MM.1S (cell line): ENCODE data around the gene ZCWPW1.
"Not testable (repeated sequence)": the region's sequence is repeated elsewhere in the genome, so short reads cannot be mapped to it uniquely, and the experiment has no call there.

Experiments
- DNase-seq: peaks from one replicate; pipeline ENCODE4 v3.0.0-alpha.2; 2015
- H2AFZ ChIP-seq: fragments of 300-600 bp; sonication (generic); 2 replicates; pipeline ENCODE4 v1.6.0; 2016; ENCODE audit warnings: antibody characterized with exemption, low read length
- H3F3A ChIP-seq: fragments of 300-600 bp; sonication (generic); 2 replicates; pipeline ENCODE4 v1.6.1; 2016; ENCODE audit warnings: mild to moderate bottlenecking, antibody characterized with exemption, low read length, moderate library complexity, mixed read lengths; ENCODE audit not compliant: insufficient read depth
- H3K27ac ChIP-seq: fragments of 300-600 bp; sonication (generic); 2 replicates; pipeline ENCODE4 v1.5.1; 2016; ENCODE audit warnings: mild to moderate bottlenecking, low read length
- H3K27me3 ChIP-seq: fragments of 300-600 bp; sonication (generic); replicated peaks from 2 replicates; pipeline ENCODE4 v1.6.0; 2016; ENCODE audit warnings: low read length; ENCODE audit not compliant: insufficient read depth
- H3K36me3 ChIP-seq: fragments of 300-600 bp; sonication (generic); replicated peaks from 2 replicates; pipeline ENCODE4 v1.6.1; 2016; ENCODE audit warnings: mild to moderate bottlenecking, low read length, mixed read lengths; ENCODE audit not compliant: insufficient read depth
- H3K4me1 ChIP-seq: fragments of 300-600 bp; sonication (generic); 2 replicates; pipeline ENCODE4 v1.6.1; 2016; ENCODE audit warnings: low read length, mixed read lengths
- H3K4me2 ChIP-seq: fragments of 300-600 bp; sonication (generic); 2 replicates; pipeline ENCODE4 v1.6.0; 2016; ENCODE audit warnings: low read depth, low read length
- H3K4me3 ChIP-seq: fragments of 300-600 bp; sonication (generic); 2 replicates; pipeline ENCODE4 v1.5.1; 2016; ENCODE audit warnings: low read length, mixed read lengths
- H3K79me2 ChIP-seq: fragments of 300-600 bp; sonication (generic); 2 replicates; pipeline ENCODE4 v1.6.1; 2016; ENCODE audit warnings: mixed run types, low read length, mixed read lengths
- H3K9ac ChIP-seq: fragments of 300-600 bp; sonication (generic); 2 replicates; pipeline ENCODE4 v1.6.1; 2016; ENCODE audit warnings: low read length, mixed read lengths
- H3K9me2 ChIP-seq: fragments of 300-600 bp; sonication (generic); replicated peaks from 2 replicates; pipeline ENCODE4 v1.6.1; 2016; ENCODE audit warnings: mild to moderate bottlenecking, low read length, mixed read lengths; ENCODE audit not compliant: insufficient read depth
- H3K9me3 ChIP-seq: fragments of 300-600 bp; sonication (generic); replicated peaks from 2 replicates; pipeline ENCODE4 v1.6.1; 2016; ENCODE audit warnings: mild to moderate bottlenecking, low read length, mixed read lengths; ENCODE audit not compliant: insufficient read depth
- H4K20me1 ChIP-seq: fragments of 300-600 bp; sonication (generic); 2 replicates; pipeline ENCODE4 v1.6.1; 2016; ENCODE audit warnings: mild to moderate bottlenecking, low read length, moderate library complexity, mixed read lengths; ENCODE audit not compliant: insufficient read depth
- EZH2 ChIP-seq: fragments of 300-600 bp; sonication (generic); optimal IDR thresholded peaks from 2 replicates; pipeline ENCODE3; 2017; ENCODE audit warnings: low read depth, mild to moderate bottlenecking, antibody characterized with exemption, low read length, mixed read lengths
- EZH2phosphoT487 ChIP-seq: fragments of 300-600 bp; sonication (generic); IDR thresholded peaks from 2 replicates; pipeline ENCODE4 v1.6.1; 2018; ENCODE audit warnings: antibody characterized with exemption, low read length
- TF ChIP-seq, protein P1 (sequence below): fragments of 300-600 bp; sonication (generic); IDR thresholded peaks from 2 replicates; pipeline ENCODE4 v1.5.1; 2016; ENCODE audit warnings: antibody characterized with exemption, low read length, mixed read lengths

ZCWPW1 gene

DNA sequence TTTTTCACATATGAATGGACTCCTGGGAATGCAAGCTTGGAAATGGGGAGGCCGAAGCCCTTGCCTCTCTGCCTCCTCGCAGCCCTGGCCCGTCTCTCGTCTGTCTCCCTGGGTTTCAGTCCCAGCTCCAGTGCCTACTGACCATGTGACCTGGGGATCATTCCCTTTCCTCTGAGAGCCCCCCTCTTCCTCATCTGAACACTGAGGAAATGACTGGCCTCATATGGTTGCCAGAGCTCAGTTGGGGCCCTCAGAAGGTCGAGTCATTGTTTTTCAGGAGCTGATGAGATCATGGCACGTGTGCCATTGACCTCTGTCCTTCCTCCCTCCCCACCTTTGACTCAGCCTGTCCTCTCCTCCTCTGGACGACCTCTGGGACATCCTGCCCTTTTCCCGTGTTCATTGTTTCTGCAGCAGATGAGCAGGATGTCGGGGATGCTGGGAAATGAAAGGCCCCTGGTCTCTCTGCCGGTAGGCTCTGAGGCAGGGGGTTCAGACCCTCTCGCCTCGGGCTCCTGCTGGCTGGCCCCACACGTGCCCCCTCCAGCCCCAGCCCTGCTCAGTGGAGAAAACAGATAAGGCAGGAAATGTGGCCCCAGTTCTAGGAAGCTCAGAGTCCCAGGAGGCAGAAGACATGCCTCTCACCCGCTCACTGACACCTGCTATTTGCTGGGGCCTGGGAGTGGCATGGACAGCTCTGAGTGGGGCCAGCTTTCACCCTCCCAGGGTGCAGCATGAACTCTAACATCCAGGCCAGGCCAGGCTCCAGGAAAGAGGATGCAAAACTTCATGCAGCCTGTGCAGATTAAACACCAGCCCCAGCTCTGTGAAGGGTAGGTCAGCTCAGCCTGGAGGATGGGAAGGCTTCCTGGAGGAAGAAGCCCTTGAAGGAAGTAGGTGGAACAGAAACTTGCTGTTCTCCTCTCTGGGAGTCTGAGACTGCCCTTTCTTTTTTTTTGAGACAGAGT, 16.1 kb upstream of the ZCWPW1 start:
- H2AFZ ChIP-seq, result 0 out of 2 replicates have a peak overlapping the region, but pooled peaks have one; percentile 6
- no peak overlapping the region for H3K27ac ChIP-seq

GRCh38 chr7:100443096-100443840, 14.8 kb upstream of the ZCWPW1 start:
- Histone ChIP-seq H4K20me1 (no peaks in the 10 kb centered on the region), H3K9me3 (no peaks in the 10 kb centered on the region), H3K27me3 (no peaks in the 10 kb centered on the region), H3K9me2 (no peaks in the 10 kb centered on the region), H2AFZ (no peak overlapping the region), H3F3A (no peaks in the 10 kb centered on the region), H3K4me3 (no peak overlapping the region), H3K9ac (no peak overlapping the region), H3K4me2 (no peak overlapping the region), H3K79me2 (no peaks in the 10 kb centered on the region), H3K36me3 (no peaks in the 10 kb centered on the region), H3K27ac (no peak overlapping the region), H3K4me1 (0 out of 2 replicates have a peak, but pooled peaks cover 10% of the 10 kb centered on the region)
- TF ChIP-seq EZH2phosphoT487 (no peak), EZH2 (no peak)
- TF ChIP-seq, protein P1, sequence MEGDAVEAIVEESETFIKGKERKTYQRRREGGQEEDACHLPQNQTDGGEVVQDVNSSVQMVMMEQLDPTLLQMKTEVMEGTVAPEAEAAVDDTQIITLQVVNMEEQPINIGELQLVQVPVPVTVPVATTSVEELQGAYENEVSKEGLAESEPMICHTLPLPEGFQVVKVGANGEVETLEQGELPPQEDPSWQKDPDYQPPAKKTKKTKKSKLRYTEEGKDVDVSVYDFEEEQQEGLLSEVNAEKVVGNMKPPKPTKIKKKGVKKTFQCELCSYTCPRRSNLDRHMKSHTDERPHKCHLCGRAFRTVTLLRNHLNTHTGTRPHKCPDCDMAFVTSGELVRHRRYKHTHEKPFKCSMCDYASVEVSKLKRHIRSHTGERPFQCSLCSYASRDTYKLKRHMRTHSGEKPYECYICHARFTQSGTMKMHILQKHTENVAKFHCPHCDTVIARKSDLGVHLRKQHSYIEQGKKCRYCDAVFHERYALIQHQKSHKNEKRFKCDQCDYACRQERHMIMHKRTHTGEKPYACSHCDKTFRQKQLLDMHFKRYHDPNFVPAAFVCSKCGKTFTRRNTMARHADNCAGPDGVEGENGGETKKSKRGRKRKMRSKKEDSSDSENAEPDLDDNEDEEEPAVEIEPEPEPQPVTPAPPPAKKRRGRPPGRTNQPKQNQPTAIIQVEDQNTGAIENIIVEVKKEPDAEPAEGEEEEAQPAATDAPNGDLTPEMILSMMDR, result no peak
- no peak for DNase-seq

More for the DNA sequence above, 16.1 kb upstream of the ZCWPW1 start:
- Histone ChIP-seq H3K9ac (no peak overlapping the region), H3K36me3 (no peaks in the 10 kb centered on the region), H3K4me1 (0 out of 2 replicates have a peak, but pooled peaks cover 10% of the 10 kb centered on the region), H3K9me2 (no peaks in the 10 kb centered on the region), H3K79me2 (no peaks in the 10 kb centered on the region), H3F3A (no peaks in the 10 kb centered on the region), H3K9me3 (no peaks in the 10 kb centered on the region), H3K4me2 (no peak overlapping the region), H4K20me1 (no peaks in the 10 kb centered on the region), H3K4me3 (no peak overlapping the region), H3K27me3 (no peaks in the 10 kb centered on the region)
- no peak for DNase-seq
- TF ChIP-seq, protein P1, result no peak
- TF ChIP-seq EZH2 (no peak), EZH2phosphoT487 (no peak)

- Histone ChIP-seq H3K4me2 (no peak overlapping the region), H3K79me2 (no peaks in the 10 kb centered on the region), H4K20me1 (no peaks in the 10 kb centered on the region), H3K27me3 (no peaks in the 10 kb centered on the region), H3K9me3 (no peaks in the 10 kb centered on the region), H3K27ac (no peak overlapping the region), H3K4me3 (no peak overlapping the region), H3K36me3 (no peaks in the 10 kb centered on the region), H3K9ac (no peak overlapping the region), H3K4me1 (0 out of 2 replicates have a peak, but pooled peaks cover 10% of the 10 kb centered on the region), H2AFZ (no peak overlapping the region), H3K9me2 (no peaks in the 10 kb centered on the region), H3F3A (0 out of 2 replicates have a peak, but pooled peaks cover 4% of the 10 kb centered on the region)
- DNase-seq, result no peak
- TF ChIP-seq, protein P1, result no peak
- no peak for TF ChIP-seq EZH2phosphoT487
- TF ChIP-seq EZH2, result no peak
Observed at GRCh38 chr7:100441641-100442535, 13.4 kb upstream of the ZCWPW1 start.

DNA sequence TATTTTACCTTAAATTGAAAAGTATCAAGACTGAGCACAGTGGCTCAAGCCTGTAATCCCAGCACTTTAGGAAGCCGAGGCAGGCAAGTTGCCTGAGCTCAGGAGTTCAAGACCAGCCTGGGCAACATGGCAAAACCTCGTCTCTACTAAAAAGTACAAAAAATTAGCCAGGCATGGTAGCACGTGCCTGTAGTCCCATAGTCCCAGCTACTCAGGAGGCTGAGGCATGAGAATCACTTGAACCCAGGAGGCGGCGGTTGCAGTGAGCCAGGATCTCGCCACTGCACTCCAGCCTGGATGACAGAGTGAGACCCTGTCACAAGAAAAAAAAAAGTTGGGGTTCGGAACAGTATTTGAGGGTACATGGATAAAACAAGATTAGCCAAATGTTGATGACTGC, 10.7 kb upstream of the ZCWPW1 start:
- DNase-seq, H3K27ac ChIP-seq, H3K9me2 ChIP-seq, H3K9ac ChIP-seq, H3K4me3 ChIP-seq, H4K20me1 ChIP-seq, H3K4me2 ChIP-seq, H3K9me3 ChIP-seq, H3K4me1 ChIP-seq, H3K36me3 ChIP-seq, H2AFZ ChIP-seq, H3K27me3 ChIP-seq: not testable (repeated sequence)
- peaks cover 16% of the 10 kb centered on the region for H3K79me2 ChIP-seq
- H3F3A ChIP-seq, result peaks cover 13% of the 10 kb centered on the region; the same call in 1 of the 2 replicates
